Activated CD8-positive, alpha-beta T cell treated with anti-CD3 and anti-CD28 coated beads for 36 hours (primary cell): ENCODE measurements around the gene DDR1. TPM values are rescaled to one million over a fixed set of nuclear protein-coding genes. Genes with fewer than 3 reads are reported as not detected.
A peak's percentile ranks its signal among the peaks of the same experiment; 100 is the strongest.

Experiments
- ATAC-seq: fragments of 200-7000 bp; cut with Tn5 transposase; one replicate; pipeline ENCODE4 v1.10.0; 2021; ENCODE audit warnings: mild to moderate bottlenecking, moderate library complexity
- CTCF ChIA-PET: fragments of 350-600 bp; sonication (Branson Sonifier 250); formaldehyde crosslinking; loops from one replicate; lab custom pipeline; 2021; ENCODE audit warnings: antibody characterized with exemption; lab: Charles Lee
- POLR2A ChIA-PET: fragments of 350-600 bp; sonication (Branson Sonifier 250); formaldehyde crosslinking; loops from one replicate; lab custom pipeline; 2021; ENCODE audit warnings: antibody characterized with exemption; lab: Charles Lee
- DNase-seq: peaks from one replicate; pipeline ENCODE4 v3.0.0-alpha.2; 2020
- H3K27ac Mint-ChIP-seq: one replicate; pipeline ENCODE4 v1.8.0; 2021; ENCODE audit warnings: mild to moderate bottlenecking, mixed read lengths
- H3K27me3 Mint-ChIP-seq: one replicate; pipeline ENCODE4 v1.8.0; 2021; ENCODE audit warnings: mixed read lengths
- H3K36me3 Mint-ChIP-seq: one replicate; pipeline ENCODE4 v1.8.0; 2021; ENCODE audit warnings: low read depth, mixed read lengths
- H3K4me1 Mint-ChIP-seq: one replicate; pipeline ENCODE4 v1.8.0; 2021; ENCODE audit warnings: low read depth, mixed read lengths
- H3K4me3 Mint-ChIP-seq: one replicate; pipeline ENCODE4 v1.8.0; 2021; ENCODE audit warnings: mild to moderate bottlenecking, moderate library complexity, mixed read lengths
- H3K9me3 Mint-ChIP-seq: one replicate; pipeline ENCODE4 v1.8.0; 2021; ENCODE audit warnings: mixed read lengths
- intact Hi-C: fragments of 100-400 bp; cut with micrococcal nuclease; formaldehyde crosslinking; loops from one replicate; pipeline ENCODE4 v1.10.0; 2022
- total RNA-seq, 2 experiments: library from RNA; stranded (reverse); gene quantifications; one replicate each; pipeline ENCODE4 v1.2.3, GENCODE V29; 2021
- TF ChIP-seq, protein P1 (sequence below): fragments of 200-600 bp; IDR thresholded peaks from one replicate; pipeline ENCODE4 v1.8.0; 2022; ENCODE audit warnings: antibody characterized with exemption, mild to moderate bottlenecking

Gene DDR1
- total RNA-seq, 2 experiments from 2014 or later, result 14.4 to 14.5 TPM

DNA sequence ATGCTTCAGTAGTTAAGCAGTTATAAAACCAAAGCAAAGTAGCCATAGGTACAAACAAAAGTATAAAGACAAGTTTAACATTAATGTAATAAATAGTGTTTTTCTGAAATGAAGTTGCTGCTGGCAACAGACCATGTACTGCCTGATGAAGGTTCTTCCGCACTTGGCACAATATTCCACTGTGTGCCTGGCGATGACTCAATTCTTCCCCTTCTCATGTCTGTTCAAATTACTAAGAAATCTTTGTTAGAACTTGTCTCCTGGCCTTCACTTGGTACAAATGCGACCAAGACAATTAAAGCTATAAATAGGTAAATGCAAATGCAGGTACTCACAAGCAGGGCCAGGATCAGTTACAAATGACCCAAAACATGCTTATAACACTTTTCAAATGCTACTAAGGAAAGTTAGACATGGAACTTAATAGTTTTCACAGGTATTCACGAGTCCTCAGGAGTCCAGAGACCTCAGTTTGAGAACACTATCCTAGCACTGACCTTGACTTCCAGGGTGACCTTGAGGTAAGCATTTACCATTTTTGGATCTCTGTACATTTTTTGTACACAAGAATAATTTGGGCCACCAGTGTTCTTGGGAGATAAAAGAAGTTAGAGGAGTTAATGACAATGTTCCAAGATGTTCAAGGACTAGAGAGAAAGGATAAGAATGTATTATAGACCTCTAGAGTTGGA is 8.1 kb upstream of the DDR1 start:
- H3K36me3 Mint-ChIP-seq, result peaks cover 18% of the 10 kb centered on the region
- peak; percentile 32 for ATAC-seq

DNA sequence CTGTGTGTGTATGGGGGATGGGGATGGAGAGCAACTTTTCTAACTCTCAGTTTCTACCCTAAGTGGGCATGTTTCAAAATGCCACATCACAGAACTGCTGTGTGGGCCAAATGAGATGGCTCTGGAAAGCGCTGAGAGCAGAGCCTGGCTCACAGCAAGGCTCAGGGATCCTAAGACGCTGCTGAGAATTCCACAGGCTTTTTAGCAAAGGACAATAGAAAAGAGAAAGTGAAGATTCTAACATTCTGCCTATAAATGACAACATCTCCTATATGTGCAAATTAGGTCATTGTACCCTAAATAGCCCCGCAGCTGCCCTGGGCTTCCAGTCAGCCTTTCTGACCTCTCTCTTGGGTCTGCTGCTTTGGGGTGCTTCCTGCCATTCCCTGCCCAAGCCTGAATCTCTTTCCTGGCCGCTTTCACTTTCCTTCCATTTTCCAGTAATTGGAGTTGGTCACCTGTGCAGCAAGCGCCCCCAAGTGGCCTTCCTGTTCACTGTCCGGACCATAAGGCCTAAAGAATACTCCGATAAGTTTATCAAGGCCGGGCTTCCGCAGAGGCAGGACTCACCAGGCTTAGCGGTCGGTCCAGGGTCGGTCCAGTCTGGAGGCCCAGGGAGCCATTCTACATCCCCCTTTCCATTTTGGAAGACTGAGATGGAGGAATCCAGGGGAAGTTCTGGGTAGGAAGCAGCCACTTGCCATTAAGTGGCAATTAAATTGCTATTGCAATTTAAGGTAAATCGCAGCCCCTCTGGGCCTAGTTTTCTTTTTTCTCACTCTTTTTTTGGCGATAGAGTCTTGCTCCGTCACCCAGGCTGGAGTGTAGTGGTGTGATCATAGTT is 6.7 kb upstream of the DDR1 start:
- H3K4me1 Mint-ChIP-seq, result peaks cover 41% of the 10 kb centered on the region
- peak; percentile 87 for DNase-seq
- no peaks in the 10 kb centered on the region for H3K27me3 Mint-ChIP-seq
- TF ChIP-seq, protein P1, sequence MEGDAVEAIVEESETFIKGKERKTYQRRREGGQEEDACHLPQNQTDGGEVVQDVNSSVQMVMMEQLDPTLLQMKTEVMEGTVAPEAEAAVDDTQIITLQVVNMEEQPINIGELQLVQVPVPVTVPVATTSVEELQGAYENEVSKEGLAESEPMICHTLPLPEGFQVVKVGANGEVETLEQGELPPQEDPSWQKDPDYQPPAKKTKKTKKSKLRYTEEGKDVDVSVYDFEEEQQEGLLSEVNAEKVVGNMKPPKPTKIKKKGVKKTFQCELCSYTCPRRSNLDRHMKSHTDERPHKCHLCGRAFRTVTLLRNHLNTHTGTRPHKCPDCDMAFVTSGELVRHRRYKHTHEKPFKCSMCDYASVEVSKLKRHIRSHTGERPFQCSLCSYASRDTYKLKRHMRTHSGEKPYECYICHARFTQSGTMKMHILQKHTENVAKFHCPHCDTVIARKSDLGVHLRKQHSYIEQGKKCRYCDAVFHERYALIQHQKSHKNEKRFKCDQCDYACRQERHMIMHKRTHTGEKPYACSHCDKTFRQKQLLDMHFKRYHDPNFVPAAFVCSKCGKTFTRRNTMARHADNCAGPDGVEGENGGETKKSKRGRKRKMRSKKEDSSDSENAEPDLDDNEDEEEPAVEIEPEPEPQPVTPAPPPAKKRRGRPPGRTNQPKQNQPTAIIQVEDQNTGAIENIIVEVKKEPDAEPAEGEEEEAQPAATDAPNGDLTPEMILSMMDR, result peak; percentile 93
- POLR2A ChIA-PET, result interaction anchor here (0.6 to 1.8 kb wide), 6 partner anchors 48 to 151 kb away, joined by 3 to 8 read pairs (median 4); no protein-coding TSS in a partner anchor
- peak overlapping the region; percentile 92 for H3K27ac Mint-ChIP-seq
- CTCF ChIA-PET, result interaction anchor here (0.7 to 10.4 kb wide), 28 partner anchors 10 to 260 kb away, joined by 3 to 82 read pairs (median 4); partner anchors contain the start of genes GTF2H4, IER3, MRPS18B and VARS2
- intact Hi-C loops, result loop anchor here (2.0 to 5.0 kb wide), 2 partner anchors 49 to 140 kb away; no protein-coding TSS in a partner anchor
- H3K4me3 Mint-ChIP-seq, result peak overlapping the region; percentile 73
- peaks cover 6% of the 10 kb centered on the region for H3K36me3 Mint-ChIP-seq
- peaks cover 6% of the 10 kb centered on the region for H3K9me3 Mint-ChIP-seq
- ATAC-seq, result peak; percentile 82

More for the DNA sequence above, 8.1 kb upstream of the DDR1 start:
- Mint-ChIP-seq H3K4me3 (no peak overlapping the region), H3K4me1 (peaks cover 47% of the 10 kb centered on the region), H3K9me3 (peaks cover 14% of the 10 kb centered on the region), H3K27me3 (no peaks in the 10 kb centered on the region), H3K27ac (peak overlapping the region; percentile 69)
- intact Hi-C loops, result loop anchor here (2.0 to 5.0 kb wide), 2 partner anchors 47 to 139 kb away; no protein-coding TSS in a partner anchor
- ChIA-PET CTCF (interaction anchor here (0.7 to 10.4 kb wide), 12 partner anchors 8 to 145 kb away, joined by 3 to 82 read pairs (median 4); partner anchors contain the start of genes DDR1 and VARS2), POLR2A (interaction anchor here (0.7 to 1.7 kb wide), 4 partner anchors 51 to 134 kb away, joined by 3 to 8 read pairs (median 4); partner anchors contain the start of gene FLOT1)
- TF ChIP-seq, protein P1, result no peak
- peak; percentile 47 for DNase-seq

DNA sequence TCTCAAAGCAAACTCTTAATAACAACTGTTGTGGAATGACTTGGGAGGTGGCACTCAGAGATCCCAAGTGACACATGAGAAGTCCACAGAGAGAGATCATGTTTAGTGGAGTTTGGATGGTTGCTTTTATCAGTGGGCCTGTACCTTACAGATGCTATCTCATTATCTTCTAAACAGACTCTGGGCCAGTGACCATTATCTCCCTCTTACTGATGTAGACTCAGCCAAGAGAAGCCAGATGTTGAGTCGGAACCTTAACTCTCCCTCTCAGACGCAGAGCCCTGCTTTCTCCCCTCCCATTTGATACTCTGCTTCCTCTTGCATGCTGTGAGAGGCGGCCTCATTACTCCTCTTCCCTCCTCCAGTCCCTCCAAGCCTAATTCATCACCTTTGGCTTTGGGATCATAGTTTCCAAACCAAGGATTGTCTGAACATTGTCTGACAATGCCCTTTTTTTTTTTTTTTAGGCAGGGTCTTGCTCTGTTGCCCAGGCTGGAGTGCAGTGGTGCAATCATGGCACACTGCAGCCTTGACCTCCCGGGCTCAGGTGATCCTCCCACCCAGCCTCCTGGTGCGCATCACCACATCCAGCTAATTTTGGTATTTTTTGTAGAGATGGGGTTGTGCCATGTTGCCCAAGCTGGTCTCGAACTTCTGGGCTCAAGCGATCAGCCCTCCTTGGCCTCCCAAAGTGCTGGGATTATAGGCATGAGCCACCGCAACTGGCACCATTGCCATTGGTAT is 4.5 kb upstream of the DDR1 start:
- DNase-seq (no peak), ATAC-seq (no peak)
- CTCF ChIA-PET, result interaction anchor here (1.1 to 10.4 kb wide), 5 partner anchors 33 to 151 kb away, joined by 3 to 82 read pairs (median 6); partner anchors contain the start of gene IER3
- H3K27ac Mint-ChIP-seq, result no peak overlapping the region
- intact Hi-C loops, result loop anchor here (5.0 kb wide), 1 partner anchor 143 kb away; no protein-coding TSS in a partner anchor
- H3K9me3 Mint-ChIP-seq, result no peaks in the 10 kb centered on the region
- H3K4me3 Mint-ChIP-seq, result no peak overlapping the region
- POLR2A ChIA-PET, result interaction anchor here (1.8 kb wide), 1 partner anchor 210 kb away, joined by 4 read pairs; no protein-coding TSS in a partner anchor
- H3K4me1 Mint-ChIP-seq, result peaks cover 46% of the 10 kb centered on the region
- H3K36me3 Mint-ChIP-seq, result no peaks in the 10 kb centered on the region
- H3K27me3 Mint-ChIP-seq, result no peaks in the 10 kb centered on the region
- TF ChIP-seq, protein P1, result no peak

DNA sequence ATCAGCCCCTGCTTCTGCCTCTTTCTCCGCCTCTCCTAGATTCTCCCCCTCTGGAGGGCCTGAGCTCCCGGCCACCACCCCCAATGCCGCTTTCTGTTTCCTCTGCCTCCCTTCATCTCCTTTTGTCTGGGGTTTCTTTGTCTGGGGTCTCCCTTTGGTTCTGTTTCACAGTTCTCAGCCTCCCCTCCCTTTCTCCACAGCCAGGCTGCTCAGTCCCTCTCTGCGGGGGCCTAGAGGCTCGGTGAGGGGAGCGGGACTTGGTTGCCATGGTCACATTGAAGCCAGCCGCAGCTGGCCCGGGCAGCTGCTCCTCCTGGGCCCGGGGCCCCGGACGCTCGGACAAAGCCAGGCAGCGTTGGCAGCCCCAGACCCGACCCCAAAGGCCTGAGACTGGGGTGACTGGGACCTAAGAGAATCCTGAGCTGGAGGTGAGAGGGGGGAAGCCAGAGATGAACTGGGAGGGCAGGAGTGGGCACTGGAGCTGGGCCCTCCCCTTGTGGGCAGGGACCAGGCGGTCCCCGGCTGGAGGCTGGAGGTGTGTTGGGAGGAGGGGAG is 3.5 kb upstream of the DDR1 start:
- peaks cover 45% of the 10 kb centered on the region for H3K4me1 Mint-ChIP-seq
- ATAC-seq (no peak), DNase-seq (no peak)
- no peaks in the 10 kb centered on the region for H3K9me3 Mint-ChIP-seq
- ChIA-PET POLR2A (interaction anchor here (1.8 kb wide), 1 partner anchor 209 kb away, joined by 4 read pairs; no protein-coding TSS in a partner anchor), CTCF (interaction anchor here (1.1 to 10.4 kb wide), 3 partner anchors 32 to 151 kb away, joined by 6 to 82 read pairs (median 6); no protein-coding TSS in a partner anchor)
- H3K27me3 Mint-ChIP-seq, result no peaks in the 10 kb centered on the region
- no peaks in the 10 kb centered on the region for H3K36me3 Mint-ChIP-seq
- TF ChIP-seq, protein P1, result no peak
- H3K27ac Mint-ChIP-seq, result no peak overlapping the region
- H3K4me3 Mint-ChIP-seq, result no peak overlapping the region
- intact Hi-C loops, result no loop called here
